ENCODE data around the gene EVA1B. TPM values are rescaled to one million over a fixed set of nuclear protein-coding genes. Genes with fewer than 3 reads are reported as not detected.

The EVA1B gene
- total RNA-seq, 1 donor from 2014 or later: 10.9 TPM

- intact Hi-C loops (cut with DNase I): loop anchor here (10.0 kb wide), 1 partner anchor 124 kb away; no protein-coding TSS in a partner anchor
- DNase-seq (ENCODE audit: missing footprints) (no peak), ATAC-seq (no peak)
Measured at GRCh38 chr1:36300526-36300925, 22.9 kb downstream of the EVA1B start.

- DNase-seq (ENCODE audit: missing footprints): no peak
- no peak for ATAC-seq
- intact Hi-C loops (cut with DNase I): no loop called here
Measured at GRCh38 chr1:36298640-36299039, 24.8 kb downstream of the EVA1B start.

- DNase-seq (ENCODE audit: missing footprints) (no peak), ATAC-seq (no peak)
- intact Hi-C loops (cut with DNase I): no loop called here
Measured at GRCh38 chr1:36297062-36297461, 26.4 kb downstream of the EVA1B start.

DNA sequence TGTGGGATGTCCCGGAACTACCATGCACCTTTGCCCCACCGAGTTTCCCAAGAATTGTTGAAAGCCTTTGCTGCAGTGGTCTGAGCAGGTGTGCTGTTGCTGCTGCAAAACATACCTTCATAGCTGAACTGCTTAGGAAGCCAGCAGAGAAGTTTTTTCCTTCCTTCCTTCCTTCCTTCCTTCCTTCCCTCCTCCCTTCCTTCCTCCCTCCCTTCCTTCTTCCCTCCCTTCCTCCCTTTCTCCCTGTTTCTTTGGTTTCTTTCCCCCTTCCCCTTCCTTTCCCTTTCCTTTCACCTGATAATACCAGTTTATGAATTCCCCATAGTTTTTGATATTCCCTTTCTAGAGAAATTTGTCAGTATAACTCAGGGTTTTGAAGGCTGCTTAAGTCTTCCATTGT, 28.1 kb downstream of the EVA1B start:
- DNase-seq (ENCODE audit: missing footprints): no peak
- intact Hi-C loops (cut with DNase I): no loop called here
- no peak for ATAC-seq

- ATAC-seq (no peak), DNase-seq (ENCODE audit: missing footprints) (no peak)
- intact Hi-C loops (cut with DNase I): loop anchor here (5.0 kb wide), 1 partner anchor 185 kb away; no protein-coding TSS in a partner anchor
Measured at GRCh38 chr1:36287595-36287994, 35.9 kb downstream of the EVA1B start.

- no peak for ATAC-seq
- intact Hi-C loops (cut with DNase I): loop anchor here (5.0 kb wide), 1 partner anchor 185 kb away; no protein-coding TSS in a partner anchor
Measured at GRCh38 chr1:36286802-36287201, 36.6 kb downstream of the EVA1B start.

DNA sequence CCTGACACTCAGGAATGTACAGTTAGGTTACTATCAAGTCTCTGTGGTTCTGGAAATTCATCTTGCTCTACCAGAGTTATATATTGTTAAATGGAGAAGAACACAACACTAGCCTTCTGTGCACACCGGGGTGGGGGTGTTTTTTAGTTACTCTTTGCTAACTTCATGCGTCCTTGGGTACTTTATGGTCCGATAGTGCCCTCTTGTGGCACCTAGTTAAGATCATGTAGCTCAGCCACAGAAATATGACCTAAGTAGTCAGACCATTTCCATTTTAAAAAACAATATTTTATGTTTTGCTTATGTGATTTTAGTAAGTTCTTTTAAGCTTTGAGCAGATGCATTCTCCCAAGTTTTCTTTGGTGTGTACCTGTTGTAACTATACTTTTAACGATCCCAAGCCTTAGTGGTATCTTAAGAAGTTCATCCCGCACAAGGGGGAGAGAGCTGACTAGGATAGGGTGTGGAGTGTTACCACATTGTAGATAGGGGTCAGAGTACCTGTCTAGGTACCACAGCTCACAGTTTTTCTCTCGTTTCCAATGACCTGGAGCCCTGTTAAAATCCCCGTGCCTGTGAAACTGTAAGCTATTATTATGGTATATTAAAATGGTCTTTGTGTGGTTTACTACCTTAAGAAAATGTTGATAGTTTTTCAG, 37.9 kb downstream of the EVA1B start:
- intact Hi-C loops (cut with DNase I): loop anchor here (1.0 to 5.0 kb wide), 3 partner anchors 61 to 183 kb away; partner anchors contain the start of genes THRAP3 and TRAPPC3
- DNase-seq (ENCODE audit: missing footprints) (no peak), ATAC-seq (peak; percentile 69)

More at GRCh38 chr1:36286802-36287201, 36.6 kb downstream of the EVA1B start:
- no peak for DNase-seq (ENCODE audit: missing footprints)

DNA sequence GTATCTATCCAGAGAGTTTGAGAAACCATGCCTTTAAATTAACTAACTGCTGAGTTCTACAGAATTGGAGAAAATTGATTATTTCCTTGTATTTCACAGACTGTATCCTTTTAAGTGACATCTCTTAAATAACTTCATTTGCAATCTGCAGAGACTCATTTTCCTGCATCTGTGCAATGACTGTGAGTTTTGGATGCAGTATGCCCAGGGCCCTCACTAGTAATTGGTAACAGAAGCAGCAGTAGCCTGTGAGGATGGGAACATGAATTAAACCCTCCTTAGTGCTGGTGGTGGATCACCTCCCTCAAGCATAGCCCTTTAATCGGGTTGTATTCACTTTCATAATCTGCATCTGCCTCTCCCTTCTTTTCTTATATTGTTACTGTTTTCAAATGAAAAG, 38.9 kb downstream of the EVA1B start:
- DNase-seq (ENCODE audit: missing footprints) (no peak), ATAC-seq (no peak)
- intact Hi-C loops (cut with DNase I): loop anchor here (2.0 to 5.0 kb wide), 3 partner anchors 42 to 82 kb away; partner anchors contain the start of gene THRAP3

DNA sequence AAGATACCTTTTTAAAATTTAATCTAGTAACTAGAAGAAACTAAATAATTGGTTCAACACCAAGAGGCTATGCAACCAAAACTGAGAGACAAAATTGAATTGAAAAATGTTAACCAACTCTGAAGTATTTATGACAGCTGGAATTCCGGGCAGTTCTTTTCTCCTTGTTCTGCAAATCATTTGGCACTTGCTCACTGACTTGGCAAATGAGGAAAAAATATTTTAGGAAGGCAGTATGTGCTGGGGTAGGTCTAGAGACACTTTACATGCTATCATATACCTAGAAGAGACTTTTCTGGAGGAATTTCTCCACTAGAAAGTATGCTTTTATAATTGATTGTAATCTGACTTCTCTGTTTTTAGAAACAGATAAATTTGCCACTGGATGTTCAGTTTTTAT, 39.4 kb downstream of the EVA1B start:
- DNase-seq (ENCODE audit: missing footprints) (no peak), ATAC-seq (peak; percentile 37)
- intact Hi-C loops (cut with DNase I): loop anchor here (2.0 to 5.0 kb wide), 3 partner anchors 42 to 82 kb away; partner anchors contain the start of gene THRAP3

GRCh38 chr1:36279789-36280296, 43.6 kb downstream of the EVA1B start:
- DNase-seq (ENCODE audit: missing footprints) (no peak), ATAC-seq (no peak)
- intact Hi-C loops (cut with DNase I): loop anchor here (5.0 kb wide), 2 partner anchors 38 to 78 kb away; no protein-coding TSS in a partner anchor

GRCh38 chr1:36279110-36279788, 44.2 kb downstream of the EVA1B start:
- DNase-seq (ENCODE audit: missing footprints) (no peak), ATAC-seq (peak; percentile 73)
- intact Hi-C loops (cut with DNase I): no loop called here

- no peak for ATAC-seq
- intact Hi-C loops (cut with DNase I): no loop called here
- no peak for DNase-seq (ENCODE audit: missing footprints)
Measured at GRCh38 chr1:36276688-36277087, 46.8 kb downstream of the EVA1B start.

DNA sequence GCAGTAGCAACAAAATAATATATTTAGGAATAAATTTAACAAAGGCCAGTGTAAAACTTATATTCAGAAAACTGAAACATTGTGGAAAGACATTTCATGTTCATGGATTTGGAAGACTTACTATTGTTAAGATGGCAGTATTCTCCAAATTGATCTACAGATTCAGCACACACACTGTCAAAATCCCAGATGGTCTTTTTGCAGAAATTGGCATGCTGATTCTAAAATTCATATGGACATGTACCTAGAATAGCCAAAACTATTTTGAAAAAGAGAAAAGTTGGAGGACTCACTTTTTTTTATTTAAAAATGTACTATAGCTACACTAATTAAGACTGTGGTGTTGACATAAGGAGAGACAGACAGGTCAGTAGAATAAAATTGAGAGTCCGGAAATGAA, 49.2 kb downstream of the EVA1B start:
- intact Hi-C loops (cut with DNase I): no loop called here
- no peak for DNase-seq (ENCODE audit: missing footprints)
- no peak for ATAC-seq

DNA sequence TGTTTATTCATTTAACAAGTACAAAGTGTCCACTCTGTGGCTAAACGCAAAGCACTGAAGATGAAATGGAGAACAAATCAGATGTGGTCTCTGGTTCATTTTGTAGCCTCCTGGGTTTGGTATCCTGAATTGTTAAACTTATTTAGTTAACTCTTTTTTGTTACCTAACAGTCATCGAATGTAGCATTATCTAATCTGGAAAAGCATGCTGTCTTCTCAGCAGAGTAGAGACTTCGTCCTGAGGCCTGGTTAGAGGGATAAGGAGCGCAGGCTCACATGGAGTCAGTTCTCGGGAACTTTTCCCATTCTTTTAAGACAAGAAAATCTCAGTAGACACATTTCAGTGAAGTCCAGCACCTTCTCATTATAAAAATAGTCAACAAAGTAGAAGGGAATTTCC, 50.4 kb downstream of the EVA1B start:
- ATAC-seq (no peak), DNase-seq (ENCODE audit: missing footprints) (no peak)
- intact Hi-C loops (cut with DNase I): no loop called here

Other genes with a start within 250 kb of the EVA1B start
- not detected for gene TEKT2, start 239.6 kb downstream of the EVA1B start, total RNA-seq
- gene ADPRS, start 234.8 kb downstream of the EVA1B start, total RNA-seq: 18.1 TPM
- gene COL8A2, start 198.4 kb downstream of the EVA1B start, total RNA-seq: 1.0 TPM
- 53.9 TPM for gene TRAPPC3, start 174.2 kb downstream of the EVA1B start, total RNA-seq
- 383 TPM for gene MAP7D1, start 167.5 kb downstream of the EVA1B start, total RNA-seq
- 60.1 TPM for gene THRAP3, start 99.2 kb downstream of the EVA1B start, total RNA-seq
- 1.6 TPM for gene SH3D21, start 17.3 kb downstream of the EVA1B start, total RNA-seq
- 77.9 TPM for gene STK40, start 62.3 kb upstream of the EVA1B start, total RNA-seq
- 59.3 TPM for gene LSM10, start 74.3 kb upstream of the EVA1B start, total RNA-seq
- 5.3 TPM for gene OSCP1, start 126.8 kb upstream of the EVA1B start, total RNA-seq
- 114 TPM for gene MRPS15, start 140.7 kb upstream of the EVA1B start, total RNA-seq
- gene CSF3R, start 159.3 kb upstream of the EVA1B start, total RNA-seq: 5.8 TPM

Measured in Right ventricle myocardium inferior (tissue), 1 donor.